ENCODE data around the gene TYK2.

DNA sequence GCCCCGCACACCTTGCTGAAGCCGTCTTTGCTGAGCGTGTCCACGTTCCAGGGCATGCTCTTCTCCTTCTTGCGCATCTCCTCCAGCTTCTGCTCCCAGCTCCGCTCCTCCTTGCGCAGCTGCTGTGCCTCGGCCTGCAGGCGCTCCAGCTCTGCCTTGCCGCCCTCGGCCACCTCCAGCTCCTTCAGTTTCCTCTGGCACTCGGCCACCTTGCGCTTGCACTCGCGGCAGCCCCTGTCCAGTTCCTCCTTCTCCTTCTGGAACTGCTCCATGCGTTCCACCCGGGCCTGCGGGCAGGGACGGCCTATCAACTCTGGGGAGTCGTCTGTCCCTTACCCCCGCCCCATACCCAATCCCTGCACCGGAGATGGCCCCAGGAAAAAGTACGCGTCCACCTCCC is 15.5 kb upstream of the TYK2 start:
- TF ChIP-seq, protein P1, sequence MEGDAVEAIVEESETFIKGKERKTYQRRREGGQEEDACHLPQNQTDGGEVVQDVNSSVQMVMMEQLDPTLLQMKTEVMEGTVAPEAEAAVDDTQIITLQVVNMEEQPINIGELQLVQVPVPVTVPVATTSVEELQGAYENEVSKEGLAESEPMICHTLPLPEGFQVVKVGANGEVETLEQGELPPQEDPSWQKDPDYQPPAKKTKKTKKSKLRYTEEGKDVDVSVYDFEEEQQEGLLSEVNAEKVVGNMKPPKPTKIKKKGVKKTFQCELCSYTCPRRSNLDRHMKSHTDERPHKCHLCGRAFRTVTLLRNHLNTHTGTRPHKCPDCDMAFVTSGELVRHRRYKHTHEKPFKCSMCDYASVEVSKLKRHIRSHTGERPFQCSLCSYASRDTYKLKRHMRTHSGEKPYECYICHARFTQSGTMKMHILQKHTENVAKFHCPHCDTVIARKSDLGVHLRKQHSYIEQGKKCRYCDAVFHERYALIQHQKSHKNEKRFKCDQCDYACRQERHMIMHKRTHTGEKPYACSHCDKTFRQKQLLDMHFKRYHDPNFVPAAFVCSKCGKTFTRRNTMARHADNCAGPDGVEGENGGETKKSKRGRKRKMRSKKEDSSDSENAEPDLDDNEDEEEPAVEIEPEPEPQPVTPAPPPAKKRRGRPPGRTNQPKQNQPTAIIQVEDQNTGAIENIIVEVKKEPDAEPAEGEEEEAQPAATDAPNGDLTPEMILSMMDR (IDR thresholded peaks at IDR 0.05), result no peak
- TF ChIP-seq POLR2A (IDR thresholded peaks at IDR 0.05), result no peak
